Measurements from ENCODE around the gene BSDC1.

The BSDC1 gene

GRCh38 chr1:32361308-32361673 is 33.0 kb downstream of the BSDC1 start:
- DNase-seq = no peak
- H3K36me3 ChIP-seq (ENCODE audit: control insufficient read depth in 1 of 2, insufficient read depth in 2 of 2, low read length in 2 of 2) = peaks cover 25 to 28% of the 10 kb centered on the region in 2 experiments
- no peak overlapping the region for H3K27ac ChIP-seq (ENCODE audit: low read depth, low read length)
- peaks cover 3% of the 10 kb centered on the region for H3K9me3 ChIP-seq (ENCODE audit: insufficient read depth, low read depth, low read length)
- H3K4ac ChIP-seq (ENCODE audit: low read depth, low read length) = no peak overlapping the region
- no peak overlapping the region for H3K4me3 ChIP-seq (ENCODE audit: low read depth, low read length)
- peak overlapping the region; percentile 90 for H3K4me2 ChIP-seq (ENCODE audit: low read length)
- peaks cover 4% of the 10 kb centered on the region for H3K79me1 ChIP-seq (ENCODE audit: low read length)
- H3K4me1 ChIP-seq (ENCODE audit: control insufficient read depth in 1 of 2, insufficient read depth in 2 of 2, low read length in 2 of 2) = peaks cover 5 to 14% of the 10 kb centered on the region in 2 experiments
- H2BK12ac ChIP-seq (ENCODE audit: low read length) = no peak overlapping the region
- no peak overlapping the region for H4K8ac ChIP-seq (ENCODE audit: low read depth, low read length)
- H3K23ac ChIP-seq (ENCODE audit: low read length) = no peak overlapping the region
- H3K14ac ChIP-seq (ENCODE audit: low read length) = no peak overlapping the region
- H3K9ac ChIP-seq (ENCODE audit: low read length) = no peak overlapping the region
- H3K18ac ChIP-seq (ENCODE audit: low read length) = no peak overlapping the region
- peaks cover 4% of the 10 kb centered on the region for H3K79me2 ChIP-seq (ENCODE audit: control insufficient read depth, insufficient read depth, low read length, poor library complexity)
- H2AFZ ChIP-seq (ENCODE audit: insufficient read depth, low read length, poor library complexity) = no peak overlapping the region
- no peak overlapping the region for H4K91ac ChIP-seq (ENCODE audit: low read depth, low read length)
- WGBS (ENCODE audit: extremely low coverage, insufficient coverage, insufficient read length) = no CpG with 5 or more reads among the region's 35 CpGs
- no peak overlapping the region for H2AK5ac ChIP-seq (ENCODE audit: low read length)
- H3K27me3 ChIP-seq (ENCODE audit: insufficient read depth, low read length) = no peaks in the 10 kb centered on the region
- no peak overlapping the region for H2BK5ac ChIP-seq (ENCODE audit: low read depth, low read length, poor library complexity)
- no peak overlapping the region for H2BK120ac ChIP-seq (ENCODE audit: insufficient read depth, low read length, poor library complexity)
- no peak overlapping the region for H4K12ac ChIP-seq (ENCODE audit: low read depth, low read length)

DNA sequence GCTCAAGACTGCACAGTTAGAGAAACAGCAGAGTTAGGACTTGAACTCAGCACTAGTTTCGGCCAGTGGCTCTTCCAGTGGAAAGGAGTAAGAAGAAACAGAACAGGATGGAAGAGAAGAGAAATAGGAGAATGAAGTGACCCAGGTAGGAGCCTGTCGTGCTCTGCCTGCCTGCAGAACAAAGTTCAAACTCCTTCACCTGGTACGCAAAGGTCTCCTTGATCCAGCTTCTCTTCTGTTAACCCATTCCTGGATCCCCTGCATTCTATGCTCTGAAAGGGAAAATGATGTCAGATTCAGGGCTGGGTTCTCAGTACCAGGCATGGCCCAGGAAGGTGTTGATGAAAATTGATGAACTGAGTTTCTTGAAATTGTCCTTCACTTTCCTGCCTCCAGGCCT is 35.8 kb downstream of the BSDC1 start:
- H2BK120ac ChIP-seq (ENCODE audit: insufficient read depth, low read length, poor library complexity) = no peak overlapping the region
- H3K4me3 ChIP-seq (ENCODE audit: low read depth, low read length) = no peak overlapping the region
- peaks cover 5 to 16% of the 10 kb centered on the region in 2 experiments for H3K4me1 ChIP-seq (ENCODE audit: control insufficient read depth in 1 of 2, insufficient read depth in 2 of 2, low read length in 2 of 2)
- H4K12ac ChIP-seq (ENCODE audit: low read depth, low read length) = no peak overlapping the region
- H3K9ac ChIP-seq (ENCODE audit: low read length) = no peak overlapping the region
- H3K79me1 ChIP-seq (ENCODE audit: low read length) = peaks cover 4% of the 10 kb centered on the region
- no peak overlapping the region for H3K23ac ChIP-seq (ENCODE audit: low read length)
- no peak overlapping the region for H3K4ac ChIP-seq (ENCODE audit: low read depth, low read length)
- H4K91ac ChIP-seq (ENCODE audit: low read depth, low read length) = no peak overlapping the region
- H3K27me3 ChIP-seq (ENCODE audit: insufficient read depth, low read length) = no peaks in the 10 kb centered on the region
- peaks cover 4% of the 10 kb centered on the region for H3K79me2 ChIP-seq (ENCODE audit: control insufficient read depth, insufficient read depth, low read length, poor library complexity)
- no peak overlapping the region for H2AK5ac ChIP-seq (ENCODE audit: low read length)
- H3K18ac ChIP-seq (ENCODE audit: low read length) = no peak overlapping the region
- no peak overlapping the region for H2BK12ac ChIP-seq (ENCODE audit: low read length)
- no peak for DNase-seq
- H3K14ac ChIP-seq (ENCODE audit: low read length) = no peak overlapping the region
- peaks cover 4 to 9% of the 10 kb centered on the region in 2 experiments for H3K36me3 ChIP-seq (ENCODE audit: control insufficient read depth in 1 of 2, insufficient read depth in 2 of 2, low read length in 2 of 2)
- H2AFZ ChIP-seq (ENCODE audit: insufficient read depth, low read length, poor library complexity) = no peak overlapping the region
- WGBS (ENCODE audit: extremely low coverage, insufficient coverage, insufficient read length) = no CpG with 5 or more reads among the region's 3 CpGs
- peaks cover 3% of the 10 kb centered on the region for H3K9me3 ChIP-seq (ENCODE audit: insufficient read depth, low read depth, low read length)
- no peak overlapping the region for H3K4me2 ChIP-seq (ENCODE audit: low read length)
- H3K27ac ChIP-seq (ENCODE audit: low read depth, low read length) = no peak overlapping the region
- no peak overlapping the region for H2BK5ac ChIP-seq (ENCODE audit: low read depth, low read length, poor library complexity)
- H4K8ac ChIP-seq (ENCODE audit: low read depth, low read length) = no peak overlapping the region

DNA sequence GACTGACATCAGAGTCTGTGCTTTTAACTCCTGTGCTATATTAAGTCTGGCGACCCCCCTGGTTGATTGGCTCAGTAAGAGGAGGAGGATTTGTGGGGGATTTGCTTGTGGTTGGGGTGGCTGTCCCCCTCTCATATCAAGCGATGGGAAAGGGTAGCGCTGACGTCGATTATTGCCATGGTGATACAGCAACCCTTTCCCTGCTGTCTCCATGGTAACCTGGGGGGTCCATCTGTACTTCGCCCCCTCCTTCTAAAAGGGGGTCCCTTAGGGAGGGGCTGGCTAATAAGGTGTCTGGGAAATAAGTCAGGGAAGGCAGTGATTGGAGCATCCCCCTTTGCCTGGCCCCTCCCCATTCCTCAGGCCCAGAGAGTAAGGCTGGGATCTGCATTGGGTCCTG is 36.6 kb downstream of the BSDC1 start:
- Histone ChIP-seq H3K9ac (ENCODE audit: low read length) (no peak overlapping the region), H3K4ac (ENCODE audit: low read depth, low read length) (no peak overlapping the region), H3K79me1 (ENCODE audit: low read length) (peaks cover 4% of the 10 kb centered on the region), H2BK12ac (ENCODE audit: low read length) (no peak overlapping the region), H2AFZ (ENCODE audit: insufficient read depth, low read length, poor library complexity) (no peak overlapping the region), H2AK5ac (ENCODE audit: low read length) (no peak overlapping the region), H3K23ac (ENCODE audit: low read length) (no peak overlapping the region), H3K4me2 (ENCODE audit: low read length) (no peak overlapping the region), H3K9me3 (ENCODE audit: insufficient read depth, low read depth, low read length) (peaks cover 3% of the 10 kb centered on the region), H3K4me3 (ENCODE audit: low read depth, low read length) (no peak overlapping the region), H2BK120ac (ENCODE audit: insufficient read depth, low read length, poor library complexity) (no peak overlapping the region), H3K36me3 (ENCODE audit: control insufficient read depth in 1 of 2, insufficient read depth in 2 of 2, low read length in 2 of 2) (peaks cover 0 to 4% of the 10 kb centered on the region in 2 experiments), H4K8ac (ENCODE audit: low read depth, low read length) (no peak overlapping the region), H3K79me2 (ENCODE audit: control insufficient read depth, insufficient read depth, low read length, poor library complexity) (peaks cover 4% of the 10 kb centered on the region), H4K12ac (ENCODE audit: low read depth, low read length) (no peak overlapping the region), H3K18ac (ENCODE audit: low read length) (no peak overlapping the region), H3K27me3 (ENCODE audit: insufficient read depth, low read length) (no peaks in the 10 kb centered on the region), H4K91ac (ENCODE audit: low read depth, low read length) (no peak overlapping the region), H3K4me1 (ENCODE audit: control insufficient read depth in 1 of 2, insufficient read depth in 2 of 2, low read length in 2 of 2) (peaks cover 5 to 17% of the 10 kb centered on the region in 2 experiments), H3K27ac (ENCODE audit: low read depth, low read length) (no peak overlapping the region), H2BK5ac (ENCODE audit: low read depth, low read length, poor library complexity) (no peak overlapping the region), H3K14ac (ENCODE audit: low read length) (no peak overlapping the region)
- WGBS (ENCODE audit: extremely low coverage, insufficient coverage, insufficient read length) = no CpG with 5 or more reads among the region's 6 CpGs
- DNase-seq = no peak

DNA sequence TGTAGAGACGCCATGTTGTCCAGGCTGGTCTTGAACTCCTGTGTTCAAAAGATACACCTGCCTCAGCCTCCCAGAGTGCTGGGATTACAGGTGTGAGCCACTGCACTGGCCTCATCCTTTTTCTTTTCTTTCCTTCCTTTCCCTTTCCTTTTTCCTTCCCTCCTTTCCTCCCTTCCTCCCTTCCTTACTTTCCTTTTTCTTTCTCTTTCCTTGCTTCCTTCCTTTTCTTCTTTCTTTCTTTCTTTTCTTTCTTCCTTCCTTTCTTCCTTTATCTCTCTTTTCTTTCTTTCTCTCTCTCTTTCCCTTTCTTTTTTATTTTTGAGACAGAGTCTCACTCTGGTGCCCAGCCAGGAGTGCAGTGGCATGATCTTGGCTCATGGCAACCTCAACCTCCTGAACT is 37.8 kb downstream of the BSDC1 start:
- Histone ChIP-seq H3K27me3 (ENCODE audit: insufficient read depth, low read length) (no peaks in the 10 kb centered on the region), H3K79me1 (ENCODE audit: low read length) (peaks cover 7% of the 10 kb centered on the region), H3K9ac (ENCODE audit: low read length) (no peak overlapping the region), H2BK12ac (ENCODE audit: low read length) (no peak overlapping the region), H3K4me3 (ENCODE audit: low read depth, low read length) (no peak overlapping the region), H3K79me2 (ENCODE audit: control insufficient read depth, insufficient read depth, low read length, poor library complexity) (peaks cover 5% of the 10 kb centered on the region), H4K12ac (ENCODE audit: low read depth, low read length) (no peak overlapping the region), H3K4ac (ENCODE audit: low read depth, low read length) (no peak overlapping the region), H2BK120ac (ENCODE audit: insufficient read depth, low read length, poor library complexity) (no peak overlapping the region), H4K91ac (ENCODE audit: low read depth, low read length) (no peak overlapping the region), H3K23ac (ENCODE audit: low read length) (no peak overlapping the region), H4K8ac (ENCODE audit: low read depth, low read length) (no peak overlapping the region), H2AFZ (ENCODE audit: insufficient read depth, low read length, poor library complexity) (no peak overlapping the region), H2BK5ac (ENCODE audit: low read depth, low read length, poor library complexity) (no peak overlapping the region), H3K9me3 (ENCODE audit: insufficient read depth, low read depth, low read length) (peaks cover 3% of the 10 kb centered on the region), H3K4me1 (ENCODE audit: control insufficient read depth in 1 of 2, insufficient read depth in 2 of 2, low read length in 2 of 2) (peaks cover 4 to 13% of the 10 kb centered on the region in 2 experiments), H3K4me2 (ENCODE audit: low read length) (no peak overlapping the region), H3K36me3 (ENCODE audit: control insufficient read depth in 1 of 2, insufficient read depth in 2 of 2, low read length in 2 of 2) (peaks cover 0 to 4% of the 10 kb centered on the region in 2 experiments), H3K14ac (ENCODE audit: low read length) (no peak overlapping the region), H2AK5ac (ENCODE audit: low read length) (no peak overlapping the region), H3K27ac (ENCODE audit: low read depth, low read length) (no peak overlapping the region), H3K18ac (ENCODE audit: low read length) (no peak overlapping the region)
- no peak for DNase-seq
- no CpG with 5 or more reads among the region's 1 CpG for WGBS (ENCODE audit: extremely low coverage, insufficient coverage, insufficient read length)

Measured in trophoblast cell (in vitro differentiated cells and primary cell).